ENCODE results near the gene HOXD9. TPM values are rescaled to one million over a fixed set of nuclear protein-coding genes. Genes with fewer than 3 reads are reported as not detected.

The HOXD9 gene
- polyA plus RNA-seq, 1 donor from 2014 or later, result not detected

GRCh38 chr2:176130957-176131847 lies 8.7 kb downstream of the HOXD9 start:
- no peaks in the 10 kb centered on the region for H4K20me1 ChIP-seq (ENCODE audit: insufficient read depth)
- H3K27me3 ChIP-seq (ENCODE audit: insufficient read depth, low read depth, low read length), result peaks cover 97% of the 10 kb centered on the region
- no peak overlapping the region for H3K9ac ChIP-seq (ENCODE audit: low read length)
- no peak overlapping the region for H2AFZ ChIP-seq (ENCODE audit: low read depth, low read length)
- H3K9me2 ChIP-seq (ENCODE audit: insufficient read depth, low read length), result no peaks in the 10 kb centered on the region
- TF ChIP-seq CTCF (IDR thresholded peaks at IDR 0.05; ENCODE audit: poor library complexity, severe bottlenecking) (no peak), REST (IDR thresholded peaks at IDR 0.05; ENCODE audit: borderline replicate concordance) (no peak), SMC3 (conservative IDR thresholded peaks at IDR 0.05; ENCODE audit: poor library complexity) (no peak), EP300 (conservative IDR thresholded peaks at IDR 0.05; ENCODE audit: poor library complexity, severe bottlenecking) (no peak), RAD21 (conservative IDR thresholded peaks at IDR 0.05) (no peak), POLR2AphosphoS5 (IDR thresholded peaks at IDR 0.05) (peak; percentile 51), MXI1 (conservative IDR thresholded peaks at IDR 0.05; ENCODE audit: poor library complexity, severe bottlenecking) (no peak), TAF1 (IDR thresholded peaks at IDR 0.05; ENCODE audit: low read depth) (no peak)
- H3K9me3 ChIP-seq (ENCODE audit: low read length), result no peaks in the 10 kb centered on the region
- H3K36me3 ChIP-seq (ENCODE audit: insufficient read depth, low read length), result no peaks in the 10 kb centered on the region
- no peaks in the 10 kb centered on the region for H3K79me2 ChIP-seq (replicated peaks; ENCODE audit: insufficient read depth, low read length)
- peak overlapping the region; percentile 58 for H3K4me3 ChIP-seq (ENCODE audit: low read length)
- H3F3A ChIP-seq (ENCODE audit: insufficient read depth, low read length, poor library complexity, severe bottlenecking), result no peaks in the 10 kb centered on the region
- no peak overlapping the region for H3K4me2 ChIP-seq (ENCODE audit: low read length)
- no peak overlapping the region for H3K27ac ChIP-seq (ENCODE audit: low read length)

- H3K36me3 ChIP-seq (ENCODE audit: insufficient read depth, low read length), result no peaks in the 10 kb centered on the region
- H3K9me3 ChIP-seq (ENCODE audit: low read length), result no peaks in the 10 kb centered on the region
- H3K4me2 ChIP-seq (ENCODE audit: low read length), result no peak overlapping the region
- no peak overlapping the region for H3K4me3 ChIP-seq (ENCODE audit: low read length)
- H3K27ac ChIP-seq (ENCODE audit: low read length), result no peak overlapping the region
- TF ChIP-seq MXI1 (conservative IDR thresholded peaks at IDR 0.05; ENCODE audit: poor library complexity, severe bottlenecking) (no peak), POLR2AphosphoS5 (IDR thresholded peaks at IDR 0.05) (no peak), CTCF (IDR thresholded peaks at IDR 0.05; ENCODE audit: poor library complexity, severe bottlenecking) (no peak), SMC3 (conservative IDR thresholded peaks at IDR 0.05; ENCODE audit: poor library complexity) (no peak), TAF1 (IDR thresholded peaks at IDR 0.05; ENCODE audit: low read depth) (no peak), EZH2 (IDR thresholded peaks at IDR 0.05; ENCODE audit: borderline replicate concordance, insufficient read depth, low read length, poor library complexity, severe bottlenecking) (no peak), EP300 (conservative IDR thresholded peaks at IDR 0.05; ENCODE audit: poor library complexity, severe bottlenecking) (no peak), REST (IDR thresholded peaks at IDR 0.05; ENCODE audit: borderline replicate concordance) (no peak), RAD21 (conservative IDR thresholded peaks at IDR 0.05) (no peak)
- no peaks in the 10 kb centered on the region for H3K9me2 ChIP-seq (ENCODE audit: insufficient read depth, low read length)
- no peaks in the 10 kb centered on the region for H3K79me2 ChIP-seq (replicated peaks; ENCODE audit: insufficient read depth, low read length)
- no peaks in the 10 kb centered on the region for H4K20me1 ChIP-seq (ENCODE audit: insufficient read depth)
- H3K9ac ChIP-seq (ENCODE audit: low read length), result no peak overlapping the region
- peaks cover 97% of the 10 kb centered on the region for H3K27me3 ChIP-seq (ENCODE audit: insufficient read depth, low read depth, low read length)
- no peak overlapping the region for H2AFZ ChIP-seq (ENCODE audit: low read depth, low read length)
- H3F3A ChIP-seq (ENCODE audit: insufficient read depth, low read length, poor library complexity, severe bottlenecking), result no peaks in the 10 kb centered on the region
Observed at GRCh38 chr2:176131848-176132158, 9.3 kb downstream of the HOXD9 start.

Measured in neural cell (in vitro differentiated cells).